NCI-H69 (cell line): ENCODE results near the gene TSPAN14.
"Not testable (repeated sequence)": the region's sequence is repeated elsewhere in the genome, so short reads cannot be mapped to it uniquely, and the experiment has no call there.

Experiments used
- DNase-seq: peaks from one replicate; lab custom pipeline; 2025; lab: John Stamatoyannopoulos, UW

TSPAN14 gene

DNA sequence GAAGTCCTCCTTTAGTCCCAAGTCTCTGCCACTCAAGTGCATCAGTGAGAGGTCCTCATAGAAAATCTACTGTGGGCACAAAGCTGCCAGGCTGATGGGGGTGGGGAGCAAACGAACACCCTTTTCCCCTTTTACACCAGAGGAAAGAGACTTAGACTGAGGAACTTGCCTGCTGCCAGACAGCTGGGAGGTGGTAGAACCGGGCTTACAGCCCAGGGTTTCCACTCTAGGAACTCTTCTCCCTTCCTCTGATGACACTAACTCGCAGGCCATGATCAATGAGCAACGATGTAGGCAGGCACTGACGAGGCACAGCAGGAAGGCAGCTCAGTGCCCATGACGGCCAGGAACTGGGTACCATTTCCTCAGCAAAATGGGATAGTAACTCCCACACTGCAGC, 72.6 kb downstream of the TSPAN14 start:
- DNase-seq: no peak

DNA sequence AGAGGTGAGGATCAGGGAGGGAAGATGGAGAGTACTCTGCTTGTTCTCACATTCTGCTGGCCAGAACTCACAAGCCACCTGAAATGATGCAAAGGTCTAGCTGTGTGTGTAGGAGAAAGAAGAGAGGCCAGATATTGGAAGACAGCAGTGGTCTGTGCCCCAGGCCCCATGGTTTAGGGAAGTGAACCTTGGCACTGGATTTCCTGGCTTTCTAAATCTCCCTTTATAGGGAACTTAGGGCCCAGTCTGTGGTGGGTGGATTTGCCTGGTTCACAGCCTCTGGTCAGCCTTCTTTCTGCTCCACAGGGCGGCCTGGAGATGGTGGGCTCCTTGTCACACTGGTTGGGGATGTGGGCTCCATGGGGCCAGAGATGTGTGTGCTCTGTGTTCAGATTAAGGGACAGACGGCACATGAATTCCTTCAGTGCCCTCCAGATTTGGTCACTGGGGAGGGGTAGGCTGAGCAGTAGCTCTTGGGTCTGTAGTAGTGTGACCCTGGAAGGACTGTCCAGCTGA, 74.1 kb downstream of the TSPAN14 start:
- DNase-seq: no peak

DNA sequence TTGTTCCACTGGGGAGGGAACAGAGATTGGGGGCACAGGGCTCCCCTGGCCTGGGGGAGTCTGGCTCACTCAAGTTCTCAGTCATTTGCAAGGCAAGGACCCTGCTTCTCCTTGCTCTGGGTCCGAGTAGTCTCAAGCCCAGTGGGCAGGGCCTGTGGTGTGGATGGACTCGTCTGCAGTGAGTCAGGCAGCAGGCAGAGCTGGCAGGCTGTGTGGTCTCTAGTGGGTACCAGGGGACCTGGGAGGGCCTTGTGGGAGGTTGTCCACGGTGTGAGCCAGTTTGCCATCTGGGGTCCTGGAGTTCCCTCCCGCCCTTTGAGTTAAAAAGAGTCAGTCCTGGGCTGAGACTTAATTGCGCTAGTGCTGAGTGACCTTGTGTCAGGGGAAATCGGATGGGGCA, 74.8 kb downstream of the TSPAN14 start:
- DNase-seq: no peak

DNA sequence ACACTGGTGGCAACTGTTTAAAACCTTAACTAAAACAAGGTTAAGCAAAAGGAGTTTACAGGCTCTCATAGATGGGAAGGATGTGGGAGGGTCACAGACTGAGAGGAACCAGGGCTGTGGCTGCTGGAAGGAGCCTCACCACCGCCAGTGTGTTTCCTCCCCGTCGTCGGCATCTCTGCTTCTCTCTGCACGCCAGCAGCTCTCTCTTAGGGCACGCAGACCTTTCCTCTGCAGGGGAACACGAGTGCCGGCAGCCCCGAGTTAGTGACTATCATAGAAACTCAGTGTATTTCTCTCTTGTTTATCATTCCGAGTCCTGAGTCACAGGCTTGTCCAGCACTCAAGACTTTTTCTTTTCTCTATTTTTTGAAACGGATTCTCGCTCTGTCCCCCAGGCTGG, 75.5 kb downstream of the TSPAN14 start:
- DNase-seq: no peak

DNA sequence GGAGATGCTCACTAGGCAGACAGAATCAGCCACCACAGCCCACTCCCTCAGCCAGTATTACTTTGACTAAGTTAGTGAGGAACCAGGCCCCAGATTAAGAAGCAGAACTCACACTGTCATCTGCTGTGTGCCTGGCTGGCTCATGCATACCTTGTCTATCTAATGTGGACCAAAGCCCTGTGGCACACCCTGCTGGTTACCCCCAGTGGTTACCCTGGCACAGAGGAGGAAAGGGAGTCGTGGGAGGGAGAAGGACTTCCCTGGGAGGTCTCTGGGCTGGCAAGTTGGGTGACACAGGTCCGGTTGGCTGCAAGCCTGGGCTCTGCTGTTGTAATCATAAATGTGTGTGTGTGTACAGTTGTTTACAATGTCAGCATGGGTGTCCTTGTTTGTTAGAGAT, 76.1 kb downstream of the TSPAN14 start:
- DNase-seq: peak; percentile 40

DNA sequence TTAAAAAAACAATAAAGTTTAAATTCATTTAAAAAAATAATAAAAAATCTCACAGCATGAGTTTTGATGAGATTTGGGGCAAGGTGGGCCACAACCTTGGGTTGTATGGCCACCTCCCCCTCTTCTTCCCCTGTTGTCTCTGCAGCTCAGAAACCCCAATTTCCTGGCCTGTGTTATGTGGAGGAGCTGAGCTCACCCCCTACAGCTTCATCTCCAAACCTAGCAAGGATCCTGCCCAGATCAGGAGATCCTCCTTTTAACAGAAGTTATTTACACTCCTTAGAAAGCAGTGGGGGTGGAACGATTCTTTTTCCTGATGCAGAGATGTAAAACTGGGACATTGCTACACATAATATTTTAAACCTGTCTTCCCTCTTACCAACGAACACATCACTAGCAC, 76.7 kb downstream of the TSPAN14 start:
- no peak for DNase-seq

DNA sequence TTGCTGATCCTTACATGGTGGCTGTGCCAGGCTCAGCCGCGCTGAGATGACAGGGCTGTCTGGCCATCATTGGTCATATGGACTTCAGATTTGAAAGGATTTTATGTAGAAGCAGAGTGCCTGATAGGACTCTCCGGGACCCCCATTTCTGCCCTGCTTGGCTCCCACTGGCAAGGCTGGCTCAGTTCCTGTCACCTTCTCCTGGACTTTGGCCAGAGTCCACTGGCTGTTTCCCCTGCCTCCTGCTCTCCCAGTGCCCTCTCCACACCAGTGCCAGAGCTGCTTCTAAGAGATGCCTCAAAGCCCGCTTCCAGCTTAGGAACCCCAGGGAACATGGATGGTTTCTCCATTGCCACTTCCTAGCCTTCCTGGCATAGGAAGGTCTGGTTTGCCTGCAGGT, 78.5 kb downstream of the TSPAN14 start:
- DNase-seq: no peak

DNA sequence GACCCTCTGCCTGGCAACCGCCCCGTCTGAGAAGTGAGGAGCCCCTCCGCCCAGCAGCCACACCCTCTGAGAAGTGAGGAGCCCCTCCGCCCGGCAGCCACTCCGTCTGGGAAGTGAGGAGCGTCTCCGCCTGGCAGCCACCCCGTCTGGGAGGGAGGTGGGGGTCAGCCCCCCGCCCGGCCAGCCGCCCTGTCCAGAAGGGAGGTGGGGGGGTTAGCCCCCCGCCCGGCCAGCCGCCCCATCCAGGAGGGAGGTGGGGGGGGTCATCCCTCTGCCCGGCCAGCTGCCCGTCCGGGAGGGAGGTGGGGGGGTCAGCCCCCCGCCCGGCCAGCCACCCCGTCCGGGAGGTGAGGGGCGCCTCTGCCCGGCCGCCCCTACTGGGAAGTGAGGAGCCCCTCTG, 79.9 kb downstream of the TSPAN14 start:
- not testable (repeated sequence) for DNase-seq

DNA sequence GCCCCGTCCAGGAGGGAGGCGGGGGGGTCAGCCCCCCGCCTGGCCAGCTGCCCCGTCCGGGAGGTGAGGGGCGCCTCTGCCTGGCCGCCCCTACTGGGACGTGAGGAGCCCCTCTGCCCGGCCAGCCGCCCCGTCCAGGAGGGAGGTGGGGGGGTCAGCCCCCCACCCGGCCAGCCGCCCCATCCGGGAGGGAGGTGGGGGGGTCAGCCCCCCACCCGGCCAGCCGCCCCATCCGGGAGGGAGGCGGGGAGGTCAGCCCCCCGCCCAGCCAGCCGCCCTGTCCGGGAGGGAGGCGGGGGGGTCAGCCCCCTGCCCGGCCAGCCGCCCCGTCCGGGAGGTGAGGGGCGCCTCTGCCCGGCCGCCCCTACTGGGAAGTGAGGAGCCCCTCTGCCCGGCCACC, 80.5 kb downstream of the TSPAN14 start:
- DNase-seq: not testable (repeated sequence)

DNA sequence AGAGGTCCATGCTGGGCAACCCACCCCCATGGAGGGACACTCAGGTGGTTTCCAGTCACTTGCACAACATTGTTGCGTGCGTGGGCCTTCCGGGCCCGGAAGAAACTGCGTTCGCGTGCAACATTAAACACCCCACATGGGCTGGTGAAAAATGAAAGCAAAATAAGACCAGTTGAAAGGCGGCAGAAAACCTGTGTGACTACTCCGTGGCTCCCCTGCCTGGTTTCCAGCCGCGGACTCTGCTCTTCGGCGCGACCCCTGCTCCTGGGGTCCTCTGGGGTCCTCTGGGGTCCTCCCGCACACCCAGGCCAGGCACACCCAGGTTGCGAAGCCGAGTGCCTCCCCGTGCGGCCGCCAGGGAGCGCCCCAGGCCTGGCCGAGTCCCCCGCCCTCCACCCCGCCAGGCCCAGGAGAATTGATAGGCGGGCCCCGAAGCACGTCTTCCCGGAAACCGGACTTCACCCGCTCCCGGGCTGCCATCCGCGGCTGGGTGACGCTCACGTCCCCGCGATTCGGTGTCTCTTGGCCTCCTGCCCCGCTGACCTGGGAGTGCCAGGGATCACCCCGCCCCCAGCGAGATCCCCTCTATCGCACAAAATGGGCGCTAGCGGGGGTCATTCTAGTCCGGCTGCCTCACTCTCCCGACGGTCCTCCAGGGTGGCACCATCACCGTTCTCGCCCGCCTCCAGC, 81.7 kb downstream of the TSPAN14 start:
- DNase-seq: peak; percentile 75

DNA sequence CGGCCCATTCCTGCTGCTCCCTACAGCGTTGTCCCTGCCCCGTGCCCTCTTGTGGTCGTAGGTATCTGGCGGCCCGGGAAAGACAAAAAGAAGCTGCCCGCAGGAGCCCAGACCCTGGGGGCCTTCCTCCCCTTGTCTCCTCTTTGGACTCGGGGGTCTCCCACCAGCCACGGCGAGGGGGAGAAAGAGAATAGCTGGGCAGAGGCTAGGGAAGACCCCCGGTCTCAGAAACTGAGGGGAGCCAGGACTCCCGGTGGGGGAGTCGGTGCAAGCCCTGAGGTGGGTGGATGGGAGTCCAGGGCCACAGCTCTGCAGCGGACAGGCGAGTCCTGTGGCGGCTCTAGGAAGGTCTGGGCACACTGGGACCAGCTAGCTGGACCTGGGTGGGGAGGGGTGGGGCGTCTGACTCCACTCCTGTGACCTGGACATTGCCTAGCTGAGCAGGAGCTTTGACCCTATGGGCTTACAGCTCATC, 82.3 kb downstream of the TSPAN14 start:
- DNase-seq: no peak

DNA sequence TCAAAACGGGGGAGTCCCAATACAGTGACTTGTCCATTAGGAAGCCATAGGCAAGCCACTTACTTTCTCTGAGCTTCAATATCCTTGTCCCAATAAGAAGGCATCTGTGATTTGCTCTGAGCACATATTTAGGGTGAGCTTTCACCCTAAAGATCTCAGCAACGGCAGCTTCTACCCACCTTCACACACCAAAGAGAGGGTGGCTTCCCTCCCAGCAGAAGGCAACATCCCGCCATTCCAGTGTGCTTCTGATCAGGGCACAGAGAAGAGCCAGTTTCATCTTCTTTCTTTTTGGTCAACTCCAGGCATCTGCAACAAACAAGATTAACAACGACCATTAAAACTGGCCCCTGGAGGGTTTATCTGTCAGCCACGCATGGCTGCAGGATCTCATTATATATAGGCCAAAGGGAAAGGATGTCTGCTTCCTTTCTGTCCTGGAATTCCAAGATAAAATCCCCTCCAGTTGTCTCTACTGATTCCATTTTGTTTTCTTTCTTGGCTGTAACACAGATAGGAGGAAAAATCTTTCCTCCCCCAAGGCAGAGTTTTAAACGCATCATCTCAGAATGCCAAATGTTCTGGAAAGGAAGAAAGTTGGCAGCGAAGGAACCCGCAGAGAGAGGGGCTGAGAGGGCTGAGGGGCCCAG, 83.1 kb downstream of the TSPAN14 start:
- no peak for DNase-seq

DNA sequence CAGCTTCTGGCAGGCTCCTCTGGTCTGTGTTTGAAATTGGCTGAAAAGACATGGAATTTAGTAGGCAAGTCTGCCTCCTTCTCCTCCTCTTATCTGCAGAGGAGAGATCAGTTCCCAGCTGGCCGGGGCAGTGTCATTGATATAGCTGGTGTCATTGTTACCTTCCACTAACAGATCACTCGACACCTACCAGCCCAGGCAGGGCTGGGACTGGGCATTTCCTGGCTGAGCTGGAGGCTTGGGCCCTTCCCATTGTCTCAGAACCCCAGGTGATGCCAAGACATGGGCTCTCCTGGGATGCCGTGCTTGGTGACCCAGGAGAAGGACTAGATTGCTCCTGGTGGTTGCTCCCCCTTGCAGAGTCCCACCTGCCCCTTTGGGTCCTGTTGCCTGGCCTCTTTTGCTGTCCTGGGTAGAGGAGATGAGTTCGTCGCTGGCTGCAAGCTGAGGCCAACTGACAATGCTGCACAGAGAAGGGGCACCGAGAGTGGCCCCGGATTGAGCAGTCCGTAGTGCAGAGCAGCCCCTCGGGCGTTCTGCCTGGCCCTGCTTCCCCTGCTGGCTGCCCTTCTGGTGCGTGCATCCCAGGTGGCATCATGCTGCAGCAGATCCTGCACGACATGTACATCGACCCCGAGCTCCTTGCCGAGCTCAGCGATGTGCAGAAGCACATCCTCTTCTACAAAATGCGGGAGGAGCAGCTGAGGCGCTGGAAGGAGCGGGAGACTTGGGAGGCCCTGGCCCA, 83.8 kb downstream of the TSPAN14 start, which contains the start of gene SH2D4B:
SH2D4B (plus strand) TSS at position 167 of the 745 bp plus-strand sequence; CDS start at position 597, 430 bp downstream.
- DNase-seq: no peak

DNA sequence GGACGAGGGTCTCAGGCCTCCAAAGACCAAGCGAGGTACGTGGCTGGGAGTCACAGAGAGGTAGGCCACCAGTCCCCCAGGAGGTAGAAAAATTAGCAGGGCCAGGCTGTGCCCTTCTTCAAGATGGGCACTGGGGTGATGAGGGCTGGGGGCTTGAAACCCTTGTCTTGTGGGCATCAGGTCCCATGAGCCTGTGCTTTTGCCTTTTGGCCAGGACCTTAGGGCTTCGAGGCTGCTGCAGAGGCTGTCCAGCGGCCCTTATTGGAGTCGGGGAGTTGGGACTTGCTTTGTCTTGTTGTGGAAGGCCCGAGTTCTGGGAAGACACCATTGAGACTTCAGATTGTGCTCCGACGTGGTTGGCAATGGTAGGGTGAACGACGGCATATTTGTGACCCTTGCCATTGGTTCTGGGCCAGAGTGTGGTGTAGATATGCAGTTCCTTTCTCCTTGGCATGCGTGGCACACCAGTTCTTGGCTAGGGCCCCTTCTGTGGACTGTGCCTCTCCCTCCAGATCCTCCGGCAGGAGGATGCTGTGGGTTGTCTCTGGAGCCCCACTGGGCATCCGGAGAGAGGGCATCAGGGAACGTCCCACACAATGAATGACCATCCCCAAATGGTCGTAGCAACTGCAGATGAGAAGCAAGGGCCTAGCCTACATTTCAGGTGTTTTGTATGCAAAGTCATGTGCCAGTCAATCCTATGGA, 84.5 kb downstream of the TSPAN14 start:
- no peak for DNase-seq

DNA sequence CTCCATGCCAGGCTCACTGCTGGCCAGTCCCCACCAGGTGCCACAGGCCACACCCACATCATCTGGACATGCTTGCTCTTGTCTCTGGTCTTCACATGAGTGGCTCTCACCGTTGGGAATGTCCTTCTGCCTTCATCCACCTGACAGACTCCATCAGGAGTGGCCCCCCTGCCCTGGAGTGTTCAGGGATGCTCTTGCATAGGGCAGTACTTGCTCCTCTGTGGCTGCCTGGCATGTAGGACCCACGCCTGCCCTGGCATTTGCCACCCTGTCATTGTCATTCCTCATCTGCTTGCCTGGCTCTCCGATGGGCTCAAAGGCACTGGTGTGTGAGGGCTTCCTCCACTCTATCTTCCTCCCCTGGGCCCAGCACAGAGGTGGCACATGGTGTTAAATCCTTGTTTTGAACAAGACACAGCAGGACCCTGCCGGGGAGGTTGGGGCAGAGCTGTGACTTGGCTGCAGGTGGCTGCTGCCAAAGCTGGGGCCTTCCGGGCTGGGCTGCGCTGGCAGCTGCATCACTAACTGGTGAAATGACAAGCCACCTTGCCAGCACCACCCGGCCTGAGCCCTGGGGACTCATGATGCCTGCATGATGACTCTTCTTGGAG, 85.4 kb downstream of the TSPAN14 start:
- peak; percentile 3 for DNase-seq

DNA sequence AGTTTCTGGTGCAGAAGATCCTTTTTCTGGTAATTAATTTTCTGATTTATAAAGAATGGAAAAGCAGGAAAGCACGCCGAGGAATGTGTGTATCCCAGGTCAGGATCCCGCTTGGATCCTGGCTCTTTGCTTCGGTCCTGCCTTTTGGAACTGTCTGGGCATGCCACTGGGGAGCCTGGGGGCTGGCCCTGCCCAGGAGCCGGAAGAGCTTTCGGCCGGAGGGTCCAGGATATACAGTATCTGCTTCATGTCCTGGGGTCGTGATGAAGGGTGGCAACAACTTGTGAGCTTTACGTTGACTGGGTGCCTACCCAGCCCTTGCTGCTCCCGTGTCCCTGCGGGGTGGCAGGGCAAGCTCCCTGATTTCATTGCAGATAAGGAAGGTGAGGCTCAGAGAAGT, 86.0 kb downstream of the TSPAN14 start:
- no peak for DNase-seq

DNA sequence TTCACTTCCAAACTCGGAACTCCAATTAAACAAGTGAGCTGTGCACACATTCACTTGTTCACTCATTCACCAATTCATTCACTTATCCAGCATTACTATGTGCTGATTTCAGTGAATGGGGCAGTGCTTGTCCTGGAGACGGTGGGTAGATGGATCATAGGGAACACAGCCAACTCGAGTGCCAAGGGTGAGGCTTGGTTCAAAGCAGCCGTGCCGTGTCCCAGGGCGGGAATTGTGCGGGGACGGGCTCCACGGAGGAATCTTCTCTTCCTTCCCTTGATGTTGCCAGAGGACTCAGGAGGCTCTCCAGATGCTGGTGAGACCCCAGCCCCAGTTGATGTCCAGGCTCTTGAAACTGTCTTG, 86.5 kb downstream of the TSPAN14 start:
- no peak for DNase-seq

DNA sequence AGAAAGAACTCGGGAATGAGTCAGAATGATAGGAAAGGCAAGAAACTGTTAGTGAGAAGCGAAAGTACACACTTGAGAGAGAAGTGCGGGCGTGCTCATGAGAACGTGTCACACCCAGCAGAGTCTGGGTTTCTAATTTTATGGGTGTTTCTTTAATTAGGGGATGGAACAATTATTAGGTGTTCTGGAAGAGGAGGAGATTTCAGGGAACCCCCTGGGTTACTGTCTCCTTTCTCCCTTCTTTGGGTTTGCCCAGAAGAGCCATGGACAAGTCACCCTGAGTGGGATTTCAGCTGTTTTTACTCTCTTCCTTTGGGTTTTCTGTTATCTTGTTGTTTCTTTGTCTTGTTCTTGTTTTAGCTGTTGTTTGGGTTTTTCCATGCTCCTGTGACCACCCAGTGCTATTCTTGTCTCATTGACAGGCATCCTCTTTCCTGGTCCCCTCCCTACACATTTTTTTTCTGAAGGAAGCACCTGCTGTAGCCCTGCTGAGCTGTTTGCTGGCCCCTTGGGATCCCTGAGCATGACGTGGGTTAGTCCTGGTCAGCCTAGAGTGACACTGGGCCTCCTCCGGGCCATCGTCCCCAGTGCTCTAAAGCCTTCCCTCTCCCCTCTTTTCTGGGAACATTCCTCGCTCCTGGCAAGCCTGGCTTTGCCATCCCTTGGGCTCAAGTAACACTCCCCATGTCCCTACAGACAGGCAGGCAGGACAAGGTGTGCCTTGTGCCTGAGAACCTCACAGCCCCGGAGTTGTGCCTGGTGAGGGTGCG, 87.1 kb downstream of the TSPAN14 start:
- no peak for DNase-seq

DNA sequence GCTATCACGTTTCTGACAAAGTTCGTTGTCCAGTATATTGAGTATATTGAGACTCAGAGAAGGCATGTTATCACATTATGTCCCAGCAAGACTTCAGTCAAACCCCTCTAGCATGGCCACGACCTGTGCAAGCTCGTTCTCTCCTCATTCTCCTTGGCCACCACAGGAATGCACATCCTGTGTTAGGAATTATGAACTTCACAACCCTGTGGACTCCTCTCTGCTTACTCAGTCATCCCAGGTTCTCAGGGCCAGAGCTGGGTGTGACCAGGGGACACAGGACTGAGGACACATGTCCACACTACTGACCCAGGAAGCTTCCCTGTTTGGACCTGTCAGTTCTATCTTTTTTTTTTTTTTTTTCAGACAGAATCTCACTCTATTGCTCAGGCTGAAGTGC, 87.9 kb downstream of the TSPAN14 start:
- no peak for DNase-seq

DNA sequence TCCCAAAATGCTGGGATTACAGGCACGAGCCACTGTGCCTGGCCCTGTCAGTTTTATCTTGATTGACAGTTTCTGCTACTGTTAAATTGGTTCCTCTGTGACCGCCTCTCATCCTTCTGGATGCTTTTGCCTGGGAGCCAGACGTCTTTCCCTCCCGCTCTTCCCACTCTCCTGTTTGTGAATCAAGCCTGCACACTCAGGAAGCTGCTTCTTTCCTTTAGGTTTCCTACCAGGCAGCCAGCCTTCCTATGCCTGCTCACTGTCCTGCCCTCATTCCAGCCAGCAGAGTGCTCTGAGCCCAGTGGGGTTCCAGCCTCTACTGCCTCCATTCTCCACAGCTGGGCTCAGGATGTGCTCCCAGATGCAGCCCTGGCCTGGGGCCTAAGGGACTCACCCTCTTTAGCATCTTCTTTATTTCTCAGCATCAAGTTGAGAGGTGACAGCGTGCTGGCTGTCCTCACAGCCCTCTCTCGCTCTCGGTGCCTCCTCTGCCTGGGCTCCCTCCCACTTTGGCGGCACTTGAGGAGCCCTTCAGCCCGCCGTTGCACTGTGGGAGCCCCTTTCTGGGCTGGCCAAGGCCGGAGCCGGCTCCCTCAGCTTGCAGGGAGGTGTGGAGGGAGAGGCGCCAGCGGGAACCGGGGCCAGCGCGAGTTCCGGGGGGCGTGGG, 88.7 kb downstream of the TSPAN14 start:
- no peak for DNase-seq

DNA sequence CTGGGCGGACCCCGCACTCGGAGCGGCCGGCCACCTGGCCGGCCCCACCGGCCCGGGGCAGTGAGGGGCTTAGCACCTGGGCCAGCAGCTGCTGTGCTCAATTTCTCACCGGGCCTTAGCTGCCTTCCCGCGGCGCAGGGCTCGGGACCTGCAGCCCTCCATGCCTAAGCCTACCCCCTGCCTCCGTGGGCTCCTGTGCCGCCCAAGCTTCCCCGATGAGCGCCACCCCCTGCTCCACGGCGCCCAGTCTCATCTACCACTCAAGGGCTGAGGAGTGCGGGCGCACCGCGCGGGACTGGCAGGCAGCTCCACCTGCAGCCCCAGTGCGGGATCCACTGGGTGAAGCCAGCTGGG, 89.2 kb downstream of the TSPAN14 start:
- DNase-seq: not testable (repeated sequence)
